MV-4-11 (cell line): Measurements from ENCODE around the gene ENTHD1.
A peak's percentile ranks its signal among the peaks of the same experiment; 100 is the strongest.
"Not testable (repeated sequence)": the region's sequence is repeated elsewhere in the genome, so short reads cannot be mapped to it uniquely, and the experiment has no call there.

Source experiments
- DNase-seq: peaks from one replicate; lab custom pipeline; 2025; lab: John Stamatoyannopoulos, UW

The ENTHD1 gene

GRCh38 chr22:39900306-39901227 lies 7.0 kb upstream of the ENTHD1 start, which contains the start of gene GRAP2:
Gene GRAP2 (plus strand): TSS chr22:39901084. CDS start chr22:39947107, 46,023 bp downstream.
- peak; percentile 84 for DNase-seq

- peak; percentile 99 for DNase-seq
Measured at GRCh38 chr22:39898997-39899396, 5.4 kb upstream of the ENTHD1 start.

- peak; percentile 41 for DNase-seq
Measured at GRCh38 chr22:39897841-39898240, 4.3 kb upstream of the ENTHD1 start.

- DNase-seq, result no peak
Measured at GRCh38 chr22:39896313-39896996, 2.9 kb upstream of the ENTHD1 start.

- no peak for DNase-seq
Measured at GRCh38 chr22:39895682-39896081, 2.1 kb upstream of the ENTHD1 start.

- no peak for DNase-seq
Measured at GRCh38 chr22:39894554-39895092, 1.1 kb upstream of the ENTHD1 start.

GRCh38 chr22:39889924-39890323 lies 3.6 kb downstream of the ENTHD1 start:
- DNase-seq, result not testable (repeated sequence)

GRCh38 chr22:39883057-39883456 lies 10.5 kb downstream of the ENTHD1 start:
- DNase-seq, result no peak

GRCh38 chr22:39880722-39881121 lies 12.8 kb downstream of the ENTHD1 start:
- no peak for DNase-seq

GRCh38 chr22:39877079-39877845 lies 16.3 kb downstream of the ENTHD1 start:
- no peak for DNase-seq

GRCh38 chr22:39875176-39875885 lies 18.2 kb downstream of the ENTHD1 start:
- DNase-seq, result not testable (repeated sequence)

- DNase-seq, result no peak
Measured at GRCh38 chr22:39873965-39874364, 19.6 kb downstream of the ENTHD1 start.

- DNase-seq, result no peak
Measured at GRCh38 chr22:39872548-39872947, 21.0 kb downstream of the ENTHD1 start.

GRCh38 chr22:39871008-39871798 lies 22.4 kb downstream of the ENTHD1 start:
- DNase-seq, result no peak

GRCh38 chr22:39869797-39870196 lies 23.8 kb downstream of the ENTHD1 start:
- DNase-seq, result not testable (repeated sequence)

GRCh38 chr22:39868741-39869140 lies 24.8 kb downstream of the ENTHD1 start:
- DNase-seq, result no peak

GRCh38 chr22:39859903-39860588 lies 33.5 kb downstream of the ENTHD1 start:
- DNase-seq, result no peak

GRCh38 chr22:39856588-39856987 lies 37.0 kb downstream of the ENTHD1 start:
- peak; percentile 3 for DNase-seq

GRCh38 chr22:39852799-39853198 lies 40.8 kb downstream of the ENTHD1 start:
- DNase-seq, result no peak
